Measurements from ENCODE around the gene AVEN. TPM values are rescaled to one million over a fixed set of nuclear protein-coding genes. Genes with fewer than 3 reads are reported as not detected.
A peak's percentile ranks its signal among the peaks of the same experiment; 100 is the strongest.

Gene AVEN
- total and polyA plus RNA-seq, 2 experiments from 2014 or later: 18.2 to 27.0 TPM

GRCh38 chr15:33888176-33888575, 150.8 kb downstream of the AVEN start:
- Histone ChIP-seq H3K4me1 (ENCODE audit: insufficient read depth) (no peaks in the 10 kb centered on the region), H3F3A (ENCODE audit: insufficient read depth) (no peaks in the 10 kb centered on the region), H3K4me2 (ENCODE audit: unreplicated experiment) (no peak overlapping the region), H2AFZ (no peak overlapping the region), H3K4me3 (no peak overlapping the region), H3K36me3 (ENCODE audit: low read depth) (no peaks in the 10 kb centered on the region), H3K79me2 (ENCODE audit: insufficient read depth) (0 out of 2 replicates have a peak, but pooled peaks cover 5% of the 10 kb centered on the region), H3K9me3 (ENCODE audit: low read depth) (no peaks in the 10 kb centered on the region), H3K9ac (no peak overlapping the region), H4K20me1 (ENCODE audit: insufficient read depth) (no peaks in the 10 kb centered on the region), H3K27ac (no peak overlapping the region), H3K9me2 (ENCODE audit: insufficient read depth) (no peaks in the 10 kb centered on the region), H3K27me3 (replicated peaks; ENCODE audit: insufficient read depth) (no peaks in the 10 kb centered on the region)
- in situ Hi-C loops (cut with MboI): no loop called here
- no peak for DNase-seq
- TF ChIP-seq EZH2phosphoT487 (IDR thresholded peaks at IDR 0.05; ENCODE audit: insufficient read depth, low read depth) (no peak), EZH2 (IDR thresholded peaks at IDR 0.05; ENCODE audit: insufficient read depth, poor library complexity, severe bottlenecking) (no peak)
- WGBS, 2 experiments (ENCODE audit: low coverage in 1 of 2, low lambda C conversion rate in 2 of 2, missing lambda C conversion rate in 2 of 2): 32 to 52% methylated on average over 2 of the region's 2 CpGs

- no peaks in the 10 kb centered on the region for H3F3A ChIP-seq (ENCODE audit: insufficient read depth)
Observed at GRCh38 chr15:33882921-33883320, 156.1 kb downstream of the AVEN start.

GRCh38 chr15:33874156-33874555, 164.8 kb downstream of the AVEN start:
- no peak overlapping the region for H2AFZ ChIP-seq
- H3K79me2 ChIP-seq (ENCODE audit: insufficient read depth): no peaks in the 10 kb centered on the region; the same call in 1 of the 2 replicates
- no peaks in the 10 kb centered on the region for H3K4me1 ChIP-seq (ENCODE audit: insufficient read depth)
- no peaks in the 10 kb centered on the region for H3K9me2 ChIP-seq (ENCODE audit: insufficient read depth)
- 75 to 82% methylated on average over 2 of the region's 2 CpGs for WGBS, 2 experiments (ENCODE audit: low coverage in 1 of 2, low lambda C conversion rate in 2 of 2, missing lambda C conversion rate in 2 of 2)
- no peak overlapping the region for H3K27ac ChIP-seq
- H3K36me3 ChIP-seq (ENCODE audit: low read depth): no peaks in the 10 kb centered on the region
- DNase-seq: no peak
- no peaks in the 10 kb centered on the region for H3K9me3 ChIP-seq (ENCODE audit: low read depth)
- no peak overlapping the region for H3K9ac ChIP-seq
- no peaks in the 10 kb centered on the region for H3K27me3 ChIP-seq (replicated peaks; ENCODE audit: insufficient read depth)
- H3F3A ChIP-seq (ENCODE audit: insufficient read depth): no peaks in the 10 kb centered on the region
- H4K20me1 ChIP-seq (ENCODE audit: insufficient read depth): no peaks in the 10 kb centered on the region
- in situ Hi-C loops (cut with MboI): no loop called here
- no peak overlapping the region for H3K4me2 ChIP-seq (ENCODE audit: unreplicated experiment)
- TF ChIP-seq EZH2phosphoT487 (IDR thresholded peaks at IDR 0.05; ENCODE audit: insufficient read depth, low read depth) (no peak), EZH2 (IDR thresholded peaks at IDR 0.05; ENCODE audit: insufficient read depth, poor library complexity, severe bottlenecking) (no peak)
- H3K4me3 ChIP-seq: no peak overlapping the region

More at GRCh38 chr15:33882921-33883320, 156.1 kb downstream of the AVEN start:
- Histone ChIP-seq H2AFZ (no peak overlapping the region), H4K20me1 (ENCODE audit: insufficient read depth) (no peaks in the 10 kb centered on the region), H3K4me3 (no peak overlapping the region), H3K27me3 (replicated peaks; ENCODE audit: insufficient read depth) (no peaks in the 10 kb centered on the region), H3K9me2 (ENCODE audit: insufficient read depth) (no peaks in the 10 kb centered on the region), H3K4me2 (ENCODE audit: unreplicated experiment) (no peak overlapping the region), H3K9ac (no peak overlapping the region), H3K27ac (no peak overlapping the region), H3K4me1 (ENCODE audit: insufficient read depth) (no peaks in the 10 kb centered on the region), H3K36me3 (ENCODE audit: low read depth) (no peaks in the 10 kb centered on the region), H3K79me2 (ENCODE audit: insufficient read depth) (0 out of 2 replicates have a peak, but pooled peaks cover 5% of the 10 kb centered on the region), H3K9me3 (ENCODE audit: low read depth) (no peaks in the 10 kb centered on the region)
- in situ Hi-C loops (cut with MboI): no loop called here
- 92 to 98% methylated on average over 2 of the region's 2 CpGs for WGBS, 2 experiments (ENCODE audit: low coverage in 1 of 2, low lambda C conversion rate in 2 of 2, missing lambda C conversion rate in 2 of 2)
- DNase-seq: no peak
- TF ChIP-seq EZH2phosphoT487 (IDR thresholded peaks at IDR 0.05; ENCODE audit: insufficient read depth, low read depth): no peak
- no peak for TF ChIP-seq EZH2 (IDR thresholded peaks at IDR 0.05; ENCODE audit: insufficient read depth, poor library complexity, severe bottlenecking)

- Histone ChIP-seq H3K9ac (no peak overlapping the region), H3K4me3 (no peak overlapping the region), H4K20me1 (ENCODE audit: insufficient read depth) (no peaks in the 10 kb centered on the region), H3K36me3 (ENCODE audit: low read depth) (no peaks in the 10 kb centered on the region), H2AFZ (no peak overlapping the region), H3K4me2 (ENCODE audit: unreplicated experiment) (no peak overlapping the region), H3K4me1 (ENCODE audit: insufficient read depth) (no peaks in the 10 kb centered on the region), H3K79me2 (ENCODE audit: insufficient read depth) (no peaks in the 10 kb centered on the region; the same call in 1 of the 2 replicates), H3K9me3 (ENCODE audit: low read depth) (no peaks in the 10 kb centered on the region), H3K9me2 (ENCODE audit: insufficient read depth) (no peaks in the 10 kb centered on the region), H3F3A (ENCODE audit: insufficient read depth) (no peaks in the 10 kb centered on the region), H3K27me3 (replicated peaks; ENCODE audit: insufficient read depth) (no peaks in the 10 kb centered on the region), H3K27ac (no peak overlapping the region)
- no peak for TF ChIP-seq EZH2phosphoT487 (IDR thresholded peaks at IDR 0.05; ENCODE audit: insufficient read depth, low read depth)
- TF ChIP-seq EZH2 (IDR thresholded peaks at IDR 0.05; ENCODE audit: insufficient read depth, poor library complexity, severe bottlenecking): no peak
- peak; percentile 66 for DNase-seq
- in situ Hi-C loops (cut with MboI): no loop called here
- 69 to 74% methylated on average over 13 of the region's 13 CpGs for WGBS, 2 experiments (ENCODE audit: low coverage in 1 of 2, low lambda C conversion rate in 2 of 2, missing lambda C conversion rate in 2 of 2)
Observed at GRCh38 chr15:33872416-33873106, 166.4 kb downstream of the AVEN start.

All from GM23248 (cell line).